Stimulated activated CD4-positive, alpha-beta T cell treated with anti-CD3 and anti-CD28 coated beads, TNF-alpha, amount 100 ng/mL, for 4 hours (primary cell): ENCODE results near the gene COASY.
"Not testable (repeated sequence)": the region's sequence is repeated elsewhere in the genome, so short reads cannot be mapped to it uniquely, and the experiment has no call there.

ENCODE experiments used
- DNase-seq, 3 experiments: peaks; one replicate each; pipeline ENCODE4 v3.0.0-alpha.2; 2020; ENCODE audit warnings: low read depth in 3 of 3

COASY gene

DNA sequence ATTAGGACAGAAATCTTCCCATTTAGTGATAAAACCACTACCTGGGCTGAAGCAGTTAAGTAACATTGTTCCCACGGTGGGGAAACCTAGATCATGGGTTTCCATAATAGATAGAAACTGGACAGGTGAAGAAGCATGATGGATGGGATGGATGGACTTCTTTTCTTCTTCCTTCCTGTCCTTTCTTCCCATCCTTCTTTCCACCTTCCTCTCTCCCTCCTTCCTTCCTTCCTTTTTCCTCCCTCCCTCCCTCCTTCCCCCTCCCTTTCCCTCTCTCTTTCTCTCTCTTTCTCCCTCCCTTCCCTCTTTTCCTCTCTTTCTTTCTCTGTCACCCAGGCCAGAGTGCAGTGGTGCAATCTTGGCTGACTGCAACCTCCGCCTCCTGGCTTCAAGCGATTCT is 12.5 kb downstream of the COASY start:
- no peak for DNase-seq

DNA sequence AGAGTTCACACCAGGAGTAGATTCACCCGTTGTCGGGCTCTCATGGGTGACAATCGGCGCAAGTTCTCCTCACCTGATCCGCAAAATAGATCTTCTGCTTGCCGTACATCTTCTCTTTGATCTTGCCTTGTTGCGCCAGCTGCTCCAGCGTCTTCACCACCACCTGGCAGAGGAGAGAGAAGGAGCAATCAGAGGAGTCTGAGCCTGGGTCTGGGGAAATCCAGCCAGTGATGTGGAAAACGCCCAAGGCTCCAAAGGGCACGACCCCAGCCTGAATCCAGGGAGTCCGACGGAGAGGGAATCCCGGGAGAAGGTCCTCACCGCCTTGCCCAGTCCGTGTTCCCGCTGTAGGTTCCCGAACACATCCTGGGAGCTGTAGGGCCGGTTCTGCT is 15.2 kb downstream of the COASY start:
- DNase-seq: no peak

DNA sequence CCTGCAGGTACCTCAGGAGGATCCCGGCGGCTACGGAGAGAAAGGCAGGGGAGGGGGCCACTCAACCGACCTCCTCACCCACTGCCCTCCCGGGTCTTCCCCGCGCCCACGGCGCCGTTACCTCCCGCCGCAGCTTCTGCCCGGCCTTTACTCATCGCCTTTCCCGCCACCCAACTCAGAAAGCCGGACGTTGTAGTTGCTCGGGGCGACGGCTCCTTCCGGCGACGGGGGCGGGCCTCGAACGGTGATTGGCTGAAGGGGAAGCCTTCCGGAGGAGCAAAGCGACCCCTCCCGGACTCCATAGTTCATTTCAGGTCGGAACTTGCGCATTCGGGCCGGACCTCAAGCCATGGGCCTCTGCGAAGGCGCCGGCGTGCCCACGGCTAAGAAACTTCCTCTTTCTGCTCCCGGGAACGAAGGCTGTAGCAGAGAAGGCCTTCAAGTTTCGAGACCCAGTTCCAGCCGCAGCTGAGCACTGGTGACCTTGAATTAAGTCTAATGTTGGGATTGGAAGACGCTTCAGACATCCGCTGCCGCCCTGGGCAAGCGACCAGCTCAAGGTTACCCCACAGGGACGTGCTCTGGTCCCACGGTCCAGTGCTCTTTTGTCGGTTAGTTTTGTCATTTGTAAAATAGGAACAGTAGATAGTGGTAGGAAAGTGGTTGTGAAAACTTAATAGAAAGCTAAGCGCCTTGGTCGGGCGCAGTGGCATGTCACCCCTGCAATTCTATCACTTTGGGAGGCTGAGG is 15.8 kb downstream of the COASY start, which contains the start of gene PSMC3IP:
Gene PSMC3IP, minus strand, starts transcription at position 198 of the 750 bp plus-strand sequence. Its CDS starts 43 bp downstream, at position 155.
- peak; percentile 79 to 86 (median 83) for DNase-seq

DNA sequence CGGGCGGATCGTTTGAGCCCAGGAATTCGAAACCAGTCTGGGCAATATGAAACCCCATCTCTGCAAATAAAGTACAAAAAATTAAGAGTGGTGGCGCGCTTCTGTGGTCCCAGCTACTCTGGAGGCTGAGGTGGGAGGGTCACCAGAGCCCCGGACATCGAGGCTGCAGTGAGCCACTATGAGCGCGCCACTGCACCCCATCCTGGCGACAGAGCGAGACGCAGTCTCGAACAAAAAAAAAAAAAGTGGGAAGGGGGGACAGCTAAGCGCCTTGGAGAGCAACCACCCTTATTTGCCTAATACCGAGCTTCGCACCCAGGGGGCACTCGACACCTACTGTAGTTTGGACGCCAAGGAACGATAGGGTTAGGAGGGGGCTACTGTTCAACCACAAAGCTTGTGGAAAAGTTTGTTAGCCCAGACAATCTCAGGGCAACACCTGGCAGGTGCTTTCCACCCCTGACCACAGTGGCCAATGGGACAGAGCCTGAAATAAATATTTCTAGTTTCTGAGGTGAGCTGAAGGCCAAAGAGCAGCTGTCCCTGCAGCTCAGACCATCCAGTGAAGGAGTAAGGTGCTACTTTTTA is 16.4 kb downstream of the COASY start:
- peak; percentile 51 to 58 (median 54) for DNase-seq

DNA sequence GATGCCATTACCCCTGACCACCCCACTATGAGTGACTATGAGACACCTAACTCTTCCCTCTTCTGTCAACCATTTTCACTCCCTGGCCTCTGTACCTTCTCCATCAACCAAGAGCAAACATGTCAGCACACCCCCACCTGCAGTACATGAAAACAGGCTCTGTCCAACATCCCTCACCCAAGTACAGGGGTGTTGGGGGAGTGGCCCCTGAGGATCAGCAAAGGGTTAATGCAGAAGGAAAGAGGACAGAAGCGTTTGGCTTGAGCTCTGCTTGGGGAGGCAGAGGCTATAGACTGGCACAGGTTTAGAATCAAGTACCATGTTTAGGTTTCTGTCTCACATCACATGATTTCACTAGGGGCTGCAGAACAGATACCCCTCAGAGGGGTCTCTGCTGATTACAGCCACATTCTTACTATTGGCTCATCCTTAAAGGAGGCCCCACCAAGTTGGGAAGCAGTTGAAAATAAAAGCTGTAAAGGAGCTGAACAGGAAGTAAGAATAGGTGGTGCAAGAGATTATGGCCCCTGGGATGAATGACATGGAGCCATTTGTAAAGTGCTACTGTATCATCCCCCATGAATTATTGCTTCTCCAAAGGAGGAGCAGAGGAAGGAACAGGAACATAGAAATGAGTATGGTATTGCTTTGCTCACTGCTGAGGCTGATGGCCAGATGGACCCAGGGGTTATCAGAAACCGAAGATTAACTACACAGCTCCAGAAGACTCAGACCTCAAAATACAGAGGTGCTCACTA is 18.0 kb downstream of the COASY start:
- DNase-seq: no peak

DNA sequence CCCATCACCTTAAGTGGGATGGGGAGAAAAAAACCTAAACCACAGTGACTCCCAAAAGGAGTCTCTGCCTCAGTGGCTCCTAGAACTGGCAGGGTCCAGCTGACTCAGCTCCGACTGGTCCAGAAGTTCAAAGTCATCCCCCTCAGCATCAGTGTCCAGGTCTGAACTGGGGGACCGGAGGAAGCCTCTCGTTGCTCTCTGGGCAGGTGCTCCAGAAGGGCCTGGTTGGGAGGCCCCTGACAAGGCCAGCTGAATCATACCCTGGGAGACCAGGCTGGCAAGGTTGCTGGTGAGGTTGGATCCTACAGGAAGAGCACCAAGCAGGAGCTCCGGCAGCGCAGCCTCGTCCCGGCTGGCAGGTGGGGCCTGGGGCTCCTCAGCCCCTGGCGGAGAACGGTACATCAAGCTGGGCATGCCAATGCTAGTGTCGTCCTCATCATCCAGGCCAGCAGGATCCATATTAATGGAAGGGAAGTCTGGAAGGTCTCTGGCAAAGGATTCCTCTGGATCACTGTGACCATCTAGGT is 19.9 kb downstream of the COASY start:
- no peak for DNase-seq

DNA sequence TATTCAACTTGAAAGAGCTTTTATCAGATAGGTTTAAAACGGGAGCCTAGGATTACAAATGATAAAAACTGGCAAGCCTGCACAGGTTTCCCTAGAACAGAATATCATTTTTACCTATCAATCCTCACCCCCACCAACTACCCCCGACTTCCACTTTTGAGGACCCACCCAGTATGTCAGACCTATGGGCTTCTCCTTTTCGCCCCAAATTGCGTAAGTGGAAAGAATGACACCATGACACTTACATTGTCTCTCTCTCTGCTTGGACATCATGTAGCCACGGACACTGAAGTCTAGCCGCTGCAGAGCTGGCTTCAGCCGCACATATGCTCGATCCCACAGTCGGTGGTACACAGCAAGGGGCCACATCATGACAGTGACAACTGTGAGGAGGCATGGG is 22.9 kb downstream of the COASY start:
- DNase-seq: no peak

DNA sequence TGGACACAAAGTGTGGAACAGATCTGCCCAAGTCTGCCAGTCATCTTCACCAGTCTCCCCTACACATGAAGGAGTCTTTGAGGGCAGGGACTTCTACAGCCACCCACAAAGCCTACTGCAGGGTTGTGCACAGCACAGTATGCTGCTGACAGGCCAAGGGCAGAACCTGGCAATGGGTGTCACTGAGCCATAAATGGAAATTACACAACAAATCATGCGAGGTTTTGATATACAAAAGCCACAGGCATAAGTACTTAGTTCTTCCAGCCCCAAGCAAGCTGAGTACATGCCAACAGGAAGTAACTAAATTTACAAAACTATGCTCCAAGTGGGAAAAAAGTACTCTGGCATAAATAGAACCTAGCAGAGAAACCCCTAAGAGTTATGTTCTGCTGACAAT is 23.4 kb downstream of the COASY start:
- no peak for DNase-seq

DNA sequence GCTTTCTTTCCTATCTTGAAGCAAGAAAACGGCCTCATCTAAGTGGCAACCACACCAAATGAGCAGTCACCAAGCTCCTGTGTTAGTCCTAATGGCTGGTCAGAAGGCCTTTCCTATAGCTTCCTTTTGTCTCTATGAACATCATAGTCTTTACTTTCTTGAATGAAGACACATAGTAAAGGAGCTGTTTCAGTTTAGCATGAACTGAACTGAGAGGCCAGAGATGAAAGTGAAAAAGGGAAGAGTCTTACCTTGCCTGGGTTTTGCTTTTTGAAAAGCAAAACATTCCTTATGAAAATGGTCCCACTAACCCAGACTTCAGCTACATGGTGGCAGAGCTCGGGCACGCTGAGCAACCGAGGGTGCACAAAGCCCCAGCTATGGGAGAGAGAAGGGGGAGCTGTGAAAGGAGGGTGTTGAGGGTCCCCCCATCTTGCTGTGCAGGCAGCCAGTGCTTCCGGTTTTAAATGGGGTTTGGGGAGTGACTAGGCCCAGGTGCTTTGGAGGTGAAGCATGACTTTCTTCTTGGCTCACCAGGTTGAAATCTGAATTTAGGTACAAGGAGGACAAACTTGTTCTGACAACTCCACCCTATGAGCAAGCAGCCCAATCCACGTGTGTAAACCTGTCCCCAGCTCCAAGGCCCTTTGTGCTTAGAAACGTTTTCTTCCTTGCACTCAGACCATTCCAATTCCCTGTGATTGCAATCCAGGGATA is 24.7 kb downstream of the COASY start:
- no peak for DNase-seq

DNA sequence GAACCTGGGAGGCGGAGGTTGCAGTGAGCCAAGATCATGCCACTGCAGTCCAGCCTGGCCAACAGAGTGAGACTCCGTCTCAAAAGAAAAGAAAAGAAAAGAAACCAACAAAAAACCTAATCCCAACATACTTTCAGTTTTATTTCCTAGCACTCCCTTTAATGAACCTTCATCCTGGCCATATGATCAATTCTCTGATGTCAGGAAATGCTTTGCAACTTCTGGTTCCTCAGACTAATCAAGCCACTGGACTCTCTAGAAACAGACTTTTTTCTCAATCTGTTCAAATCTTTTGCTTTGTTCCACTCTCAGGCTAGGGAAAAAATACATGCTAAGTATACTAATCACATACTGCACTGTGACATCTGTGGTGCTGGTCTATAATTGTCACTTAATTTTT is 28.9 kb downstream of the COASY start:
- DNase-seq: no peak

DNA sequence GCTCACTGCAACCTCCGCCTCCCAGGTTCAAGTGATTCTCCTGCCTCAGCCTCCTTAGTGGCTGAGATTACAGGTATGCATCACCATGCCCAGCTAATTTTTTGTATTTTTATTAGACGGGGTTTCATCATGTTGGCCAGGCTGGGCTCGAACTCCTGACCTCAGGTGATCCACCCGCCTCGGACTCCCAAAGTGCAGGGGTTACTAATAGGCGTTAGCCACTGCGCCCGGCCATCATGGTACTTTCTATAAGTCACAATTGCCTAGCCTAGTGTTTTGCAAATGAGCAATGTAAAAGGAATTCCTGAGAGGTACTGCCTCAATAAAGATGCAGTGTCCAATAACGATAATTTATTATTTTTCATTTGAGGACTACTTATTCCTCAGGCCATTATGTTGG is 29.5 kb downstream of the COASY start:
- no peak for DNase-seq

DNA sequence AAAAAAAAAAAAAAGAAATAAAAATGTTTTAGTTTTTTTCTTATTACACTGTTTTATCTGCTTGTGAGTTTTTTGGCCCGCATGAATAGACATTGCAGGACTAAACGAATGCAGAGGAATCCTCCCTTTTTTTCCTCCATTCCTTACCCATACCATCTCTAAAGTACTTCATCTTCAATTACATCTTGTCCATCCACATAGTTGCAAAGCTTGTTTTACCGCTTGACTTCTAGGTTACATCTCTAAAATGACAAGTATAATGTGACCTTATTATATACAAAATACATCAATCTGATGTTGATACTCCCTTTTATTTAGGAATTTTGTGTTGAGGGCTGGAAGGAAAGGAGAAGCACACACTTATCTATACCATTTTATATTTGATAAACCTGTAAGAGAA is 34.4 kb downstream of the COASY start:
- DNase-seq: no peak

DNA sequence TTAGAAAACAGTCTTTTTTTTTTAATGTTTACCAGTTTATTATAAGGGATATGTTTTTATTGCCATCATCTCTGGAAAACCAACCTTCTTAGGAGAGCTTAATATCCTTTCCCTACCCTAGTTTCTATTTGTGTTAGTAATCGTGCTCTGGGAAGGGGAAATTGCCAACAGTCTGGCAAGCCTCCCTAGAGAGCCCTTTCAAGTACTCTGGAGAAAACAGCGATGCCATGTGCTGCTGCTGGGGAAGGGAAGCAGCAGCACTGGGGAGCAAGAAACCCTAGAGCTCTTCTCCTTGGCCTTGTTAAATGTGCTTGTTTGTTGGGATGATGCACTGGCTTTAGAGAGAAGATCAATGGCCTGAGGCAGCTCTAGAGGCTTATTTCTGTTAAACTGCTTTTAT is 37.0 kb downstream of the COASY start:
- no peak for DNase-seq

DNA sequence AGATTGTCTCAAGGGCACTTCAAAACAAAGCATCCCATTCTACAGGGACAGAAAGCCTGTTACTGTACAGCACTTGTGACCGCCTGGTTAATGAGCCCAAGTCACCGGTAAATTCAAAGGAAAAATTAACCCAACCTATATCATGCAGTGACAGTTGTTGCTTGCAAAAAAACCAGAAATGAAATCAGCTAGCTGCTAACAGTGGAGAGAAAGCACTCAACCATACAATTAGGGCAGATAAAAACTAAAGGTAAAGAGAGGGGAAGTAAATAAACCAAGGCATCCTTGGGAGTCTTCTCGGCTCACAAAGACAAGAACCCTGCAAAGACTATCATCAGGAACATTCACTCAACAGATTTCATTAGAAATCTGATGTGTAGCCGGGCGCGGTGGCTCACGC is 41.4 kb downstream of the COASY start:
- DNase-seq: no peak

DNA sequence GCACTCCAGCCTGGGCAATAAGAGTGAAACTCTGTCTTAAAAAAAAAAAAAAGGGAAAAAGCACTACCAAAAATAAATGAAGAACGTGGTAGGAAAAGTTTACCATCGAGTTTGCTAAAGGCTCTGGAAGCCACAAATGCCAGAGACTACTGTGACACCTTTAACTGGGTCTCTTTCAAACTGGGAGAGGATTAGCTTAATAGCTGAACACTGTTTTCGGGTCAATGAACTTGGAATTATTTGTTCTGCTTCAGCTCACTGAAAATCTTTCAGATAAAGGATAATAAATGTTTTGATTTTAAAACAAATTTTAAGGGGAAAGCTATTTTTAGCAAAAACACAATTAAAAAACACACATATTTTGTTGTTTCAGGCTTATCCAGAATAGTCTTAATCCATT is 45.8 kb downstream of the COASY start:
- DNase-seq: no peak

DNA sequence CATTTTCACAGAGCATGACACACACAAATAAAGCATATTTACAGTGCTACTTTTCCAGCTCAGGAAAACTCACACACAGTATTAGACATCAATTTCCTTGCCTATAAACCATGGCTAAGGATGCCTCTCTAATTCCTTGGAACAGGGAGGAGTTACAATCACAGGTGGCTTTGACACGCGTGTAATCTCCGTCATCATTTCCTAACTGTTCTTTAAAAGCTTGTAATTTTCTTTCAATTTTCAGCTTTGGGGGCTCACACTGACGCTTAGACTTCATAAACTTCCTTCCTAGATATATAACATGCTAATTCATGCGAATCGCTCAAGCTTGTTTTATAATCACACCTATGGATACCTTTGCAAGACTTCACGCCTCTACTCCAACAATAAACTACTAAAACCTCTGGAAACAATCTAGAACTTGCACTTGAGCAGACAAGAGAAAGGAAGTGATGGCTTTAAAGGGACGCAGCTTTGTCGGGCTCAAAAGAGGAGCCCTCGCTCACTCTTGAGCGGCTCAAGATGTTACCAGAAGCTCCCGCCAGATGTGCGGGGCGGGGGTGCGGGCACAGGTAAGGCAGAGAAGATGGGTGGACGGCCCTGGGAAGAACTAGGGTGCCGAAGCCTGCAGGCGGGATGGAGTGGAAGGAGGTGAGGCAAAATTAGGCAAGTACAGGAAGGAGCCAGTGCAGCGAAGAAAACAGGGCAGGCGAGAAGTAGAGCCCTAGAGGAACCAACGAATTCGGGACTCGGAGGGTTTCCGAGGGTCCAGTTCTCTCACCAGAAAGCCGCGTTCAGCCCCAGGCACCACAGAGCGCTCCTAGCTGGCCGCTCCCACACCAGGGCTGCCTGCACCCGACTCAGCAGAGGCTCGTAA is 46.6 kb downstream of the COASY start:
- peak in 1 of 3 experiments; percentile 5 for DNase-seq

DNA sequence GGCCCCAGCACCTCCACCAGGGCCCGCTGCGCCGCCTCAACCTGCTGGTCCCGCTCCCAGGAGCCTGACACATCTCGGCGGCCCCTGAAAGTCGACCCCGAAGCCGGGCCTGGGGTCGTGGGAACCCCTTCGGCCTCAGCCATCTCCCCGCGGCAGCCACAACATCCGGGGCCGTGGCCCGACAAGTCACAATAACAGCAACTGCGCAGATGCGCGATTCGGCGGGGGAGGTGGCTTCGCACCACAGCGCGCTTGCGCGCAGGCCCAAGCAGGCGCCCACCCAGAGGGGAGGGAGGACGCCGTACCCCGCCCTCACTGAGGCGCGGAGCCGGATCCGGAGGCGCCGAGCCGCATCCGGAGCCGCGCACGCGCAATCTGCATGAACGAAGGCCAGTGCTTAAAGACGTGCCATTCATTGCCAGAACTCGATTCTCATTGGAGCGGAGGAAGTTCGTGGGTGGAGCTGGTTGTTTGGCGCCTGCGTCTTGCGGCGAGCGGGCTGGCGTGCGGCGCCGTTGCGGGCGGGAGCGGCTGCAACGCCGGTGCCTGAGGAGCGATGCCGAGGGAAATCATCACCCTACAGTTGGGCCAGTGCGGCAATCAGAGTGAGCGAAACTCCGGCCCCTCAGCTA is 47.4 kb downstream of the COASY start, which contains the start of the genes RETREG3 and TUBG1:
Gene RETREG3, minus strand, starts transcription at position 193 of the 632 bp plus-strand sequence. Its CDS starts 50 bp downstream, at position 143.
Gene TUBG1, plus strand, starts transcription at position 502 of the 632 bp plus-strand sequence. Its CDS starts 55 bp downstream, at position 557.
- peak; percentile 96 to 99 (median 98) for DNase-seq

DNA sequence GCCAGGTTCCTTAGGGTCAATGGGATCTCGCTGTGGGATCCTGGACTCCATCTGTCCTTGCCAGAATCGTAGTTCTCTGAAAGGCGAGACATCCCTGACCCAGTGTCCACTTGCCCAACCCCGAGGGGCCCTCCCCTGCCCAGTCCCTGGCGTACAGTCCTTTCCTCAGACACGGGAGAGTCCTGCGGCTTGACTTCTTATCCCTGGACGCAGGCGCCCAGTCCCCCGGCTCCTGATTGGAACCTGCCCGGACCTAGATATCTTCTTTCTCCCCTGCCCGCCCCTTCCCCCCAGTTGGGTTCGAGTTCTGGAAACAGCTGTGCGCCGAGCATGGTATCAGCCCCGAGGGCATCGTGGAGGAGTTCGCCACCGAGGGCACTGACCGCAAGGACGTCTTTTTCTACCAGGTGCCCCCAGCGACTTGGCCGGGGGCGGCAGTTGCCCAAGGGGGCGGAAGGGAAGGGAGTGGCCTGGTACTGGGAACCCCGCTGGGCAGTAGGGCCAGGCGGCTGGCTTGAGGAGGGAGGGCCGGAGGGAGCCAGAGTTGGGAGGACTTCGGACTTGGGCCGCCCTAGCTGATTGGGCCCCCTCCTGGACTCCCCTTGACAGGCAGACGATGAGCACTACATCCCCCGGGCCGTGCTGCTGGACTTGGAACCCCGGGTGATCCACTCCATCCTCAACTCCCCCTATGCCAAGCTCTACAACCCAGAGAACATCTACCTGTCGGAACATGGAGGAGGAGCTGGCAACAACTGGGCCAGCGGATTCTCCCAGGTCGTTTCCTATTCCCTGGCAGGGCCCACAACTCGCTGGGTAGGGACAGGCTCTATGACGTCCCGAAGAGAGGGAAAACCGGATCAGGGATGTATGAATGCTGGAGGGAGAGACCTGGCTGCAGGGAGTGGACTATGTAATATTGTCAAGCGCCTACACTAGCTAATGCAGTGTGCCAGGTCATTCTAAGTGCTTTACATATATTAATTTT is 48.2 kb downstream of the COASY start:
- not testable (repeated sequence) for DNase-seq

DNA sequence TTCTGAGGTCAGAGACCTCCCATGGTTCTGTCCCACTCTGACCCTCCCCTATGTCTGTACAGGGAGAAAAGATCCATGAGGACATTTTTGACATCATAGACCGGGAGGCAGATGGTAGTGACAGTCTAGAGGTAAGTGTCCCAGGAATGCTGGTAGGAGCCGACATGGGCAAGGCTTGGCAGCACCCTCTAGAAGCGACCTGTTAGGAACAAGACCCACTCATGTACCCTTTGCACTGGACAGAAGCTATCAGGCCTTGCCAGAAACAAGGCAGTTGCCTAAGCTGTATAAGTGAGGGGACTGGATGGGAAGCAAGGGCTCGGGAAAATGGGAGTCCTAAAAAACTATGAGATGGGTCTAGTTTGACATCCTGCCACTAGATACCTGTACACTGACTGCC is 50.1 kb downstream of the COASY start:
- no peak for DNase-seq
